T-cell (primary cell): ENCODE results near the gene URI1. TPM values are rescaled to one million over a fixed set of nuclear protein-coding genes. Genes with fewer than 3 reads are reported as not detected.

Source experiments
- ATAC-seq, 4 experiments: fragments of 200-7000 bp in 3 of 4; fragments of 150-1000 bp in 1 of 4; cut with Tn5 transposase; replicated peaks in 1 of 4; 1 replicate in 3 of 4; 2 replicates in 1 of 4; pipeline ENCODE4 v1.10.0; 2021; ENCODE audit warnings: moderate library complexity in 3 of 4, mild to moderate bottlenecking in 2 of 4, moderate number of reproducible peaks in 1 of 4
- CTCF ChIA-PET, 2 donors: fragments of 300-600 bp; sonication (Branson Sonifier 250); formaldehyde crosslinking; loops; one replicate each; lab custom pipeline; 2022; ENCODE audit warnings: antibody characterized with exemption in 2 of 2; lab: Charles Lee
- POLR2A ChIA-PET, 2 donors: fragments of 300-600 bp; sonication (Branson Sonifier 250); formaldehyde crosslinking; loops; one replicate each; lab custom pipeline; 2022; ENCODE audit warnings: antibody characterized with exemption in 2 of 2; lab: Charles Lee
- DNase-seq, 35 experiments: peaks; one replicate each; pipeline versions ENCODE4 v3.0.0 to v3.0.0-alpha.2; 2013 to 2023
- H3K27ac ChIP-seq: one replicate; pipeline ENCODE4 v1.5.1; 2013; ENCODE audit warnings: low read length
- H3K27me3 ChIP-seq, 2 experiments: replicated peaks in 1 of 2; 1 replicate in 1 of 2; 2 replicates in 1 of 2; pipeline versions ENCODE4 v1.6.1 to v1.7.0; 2013; ENCODE audit warnings: low read length in 1 of 2, mixed read lengths in 1 of 2; ENCODE audit not compliant: control insufficient read depth in 2 of 2, insufficient read depth in 2 of 2; ENCODE audit errors: extremely low read depth in 1 of 2
- H3K36me3 ChIP-seq, 2 donors: 1 replicate in 1 of 2; 2 replicates in 1 of 2; pipeline versions ENCODE4 v1.6.1 to v1.7.0; 2013; ENCODE audit warnings: low read length in 1 of 2; ENCODE audit not compliant: control insufficient read depth in 2 of 2, insufficient read depth in 1 of 2; ENCODE audit errors: extremely low read depth in 1 of 2
- H3K4me1 ChIP-seq, 2 experiments: 1 replicate in 1 of 2; 2 replicates in 1 of 2; pipeline versions ENCODE4 v1.6.1 to v1.7.0; 2013; ENCODE audit warnings: low read length in 2 of 2, mixed read lengths in 1 of 2; ENCODE audit not compliant: insufficient read depth in 2 of 2, control insufficient read depth in 1 of 2; ENCODE audit errors: extremely low read depth in 1 of 2
- H3K4me3 ChIP-seq, 2 donors: 1 replicate in 1 of 2; 2 replicates in 1 of 2; pipeline versions ENCODE4 v1.5.1 to v1.7.0; 2013; ENCODE audit warnings: mild to moderate bottlenecking in 2 of 2, low read length in 1 of 2, moderate library complexity in 1 of 2; ENCODE audit not compliant: control insufficient read depth in 1 of 2; ENCODE audit errors: extremely low read depth in 1 of 2
- H3K9me3 ChIP-seq: 2 replicates; pipeline ENCODE4 v1.7.0; 2013
- H3K27ac Mint-ChIP-seq, 2 donors: one replicate each; pipeline ENCODE4 v1.8.0; 2020 to 2021; ENCODE audit warnings: mild to moderate bottlenecking in 2 of 2, mixed read lengths in 2 of 2
- H3K27me3 Mint-ChIP-seq, 2 donors: one replicate each; pipeline ENCODE4 v1.8.0; 2021 to 2022; ENCODE audit warnings: mixed read lengths in 2 of 2
- H3K36me3 Mint-ChIP-seq: one replicate; pipeline ENCODE4 v1.8.0; 2021; ENCODE audit warnings: mixed read lengths
- H3K4me1 Mint-ChIP-seq, 3 donors: one replicate each; pipeline ENCODE4 v1.8.0; 2020 to 2022; ENCODE audit warnings: mixed read lengths in 3 of 3, mild to moderate bottlenecking in 1 of 3
- H3K4me3 Mint-ChIP-seq, 3 donors: one replicate each; pipeline ENCODE4 v1.8.0; 2020 to 2022; ENCODE audit warnings: mild to moderate bottlenecking in 3 of 3, mixed read lengths in 3 of 3, moderate library complexity in 3 of 3
- H3K9me3 Mint-ChIP-seq, 3 donors: one replicate each; pipeline ENCODE4 v1.8.0; 2020 to 2022; ENCODE audit warnings: mixed read lengths in 3 of 3
- WGBS: methylation state at CpG from one replicate; pipeline ENCODE4 v1.1.5; 2013; ENCODE audit warnings: missing lambda C conversion rate; ENCODE audit not compliant: insufficient coverage; 5-methylcytosine and 5-hydroxymethylcytosine counted together
- total RNA-seq, 35 experiments: library from RNA in 6 of 35; stranded (reverse) in 6 of 35; fragments of 120-200 nt in 1 of 35; gene quantifications; one replicate each; pipeline versions ENCODE4 v1.2.1 to v1.2.4 and lab custom pipeline; 2013 to 2026

URI1 gene, protein sequence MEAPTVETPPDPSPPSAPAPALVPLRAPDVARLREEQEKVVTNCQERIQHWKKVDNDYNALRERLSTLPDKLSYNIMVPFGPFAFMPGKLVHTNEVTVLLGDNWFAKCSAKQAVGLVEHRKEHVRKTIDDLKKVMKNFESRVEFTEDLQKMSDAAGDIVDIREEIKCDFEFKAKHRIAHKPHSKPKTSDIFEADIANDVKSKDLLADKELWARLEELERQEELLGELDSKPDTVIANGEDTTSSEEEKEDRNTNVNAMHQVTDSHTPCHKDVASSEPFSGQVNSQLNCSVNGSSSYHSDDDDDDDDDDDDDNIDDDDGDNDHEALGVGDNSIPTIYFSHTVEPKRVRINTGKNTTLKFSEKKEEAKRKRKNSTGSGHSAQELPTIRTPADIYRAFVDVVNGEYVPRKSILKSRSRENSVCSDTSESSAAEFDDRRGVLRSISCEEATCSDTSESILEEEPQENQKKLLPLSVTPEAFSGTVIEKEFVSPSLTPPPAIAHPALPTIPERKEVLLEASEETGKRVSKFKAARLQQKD
- total RNA-seq (10 to 100 TPM; 69.0 to 84.8 (median 75.7) TPM), total RNA-seq (lab: John Stamatoyannopoulos, UW) (85.1 to 165 (median 129) reads per million in 29 experiments)
- total RNA-seq (2013) = 112 TPM

GRCh38 chr19:29941828-29942403, at the start of gene URI1:
URI1 (plus strand) TSS chr19:29942239; CDS start chr19:29942548, 309 bp downstream.
- peaks cover 0 to 5% of the 10 kb centered on the region in 2 donors for H3K27me3 Mint-ChIP-seq

DNA sequence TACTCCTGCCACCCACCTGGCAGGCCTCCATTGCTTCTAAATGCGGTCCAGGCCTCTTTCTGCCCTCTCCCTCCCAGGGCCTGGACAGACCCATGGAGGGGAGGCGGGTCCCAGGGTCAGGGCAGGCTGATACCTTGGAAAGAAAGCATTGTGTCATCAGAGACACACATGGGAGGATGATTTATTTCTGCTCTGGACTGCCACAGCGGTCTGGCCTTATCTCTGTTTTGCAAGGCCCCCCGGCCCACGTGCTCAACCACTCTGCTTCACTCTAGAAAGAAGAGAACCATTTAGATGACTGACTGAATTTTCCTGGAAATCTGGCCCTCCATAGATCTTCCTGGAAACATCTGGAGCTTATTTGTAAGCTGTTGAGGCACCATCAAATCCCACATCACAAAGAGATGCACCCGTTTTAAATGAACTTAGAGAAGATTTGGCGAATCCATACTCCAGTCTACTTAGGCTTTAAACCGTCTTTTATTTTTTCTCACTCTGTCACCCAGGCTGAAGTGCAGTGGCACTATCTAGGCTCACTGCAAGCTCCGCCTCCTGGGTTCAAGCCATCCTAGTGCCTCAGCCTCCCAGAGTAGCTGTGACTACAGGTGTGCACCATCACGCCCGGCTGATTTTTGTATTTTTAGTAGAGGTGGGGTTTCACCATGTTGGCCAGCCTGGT, 48.3 kb upstream of the URI1 start:
- ATAC-seq = no peak
- no peak overlapping the region for H3K27ac ChIP-seq
- Mint-ChIP-seq H3K9me3 (peaks cover 0 to 5% (median 0%) of the 10 kb centered on the region in 3 donors), H3K4me1 (no peaks in the 10 kb centered on the region), H3K4me3 (no peak overlapping the region), H3K27ac (no peak overlapping the region), H3K27me3 (peaks cover 1 to 6% of the 10 kb centered on the region in 2 donors), H3K36me3 (no peaks in the 10 kb centered on the region)
- no peak for DNase-seq
- no peaks in the 10 kb centered on the region for H3K4me1 ChIP-seq
- no peaks in the 10 kb centered on the region for H3K9me3 ChIP-seq
- POLR2A ChIA-PET = no interaction called here
- WGBS = 73% methylated on average over 7 of the region's 11 CpGs
- H3K4me3 ChIP-seq = no peak overlapping the region
- CTCF ChIA-PET = no interaction called here
- H3K27me3 ChIP-seq = peaks cover 0 to 11% of the 10 kb centered on the region in 2 experiments
- H3K36me3 ChIP-seq = no peaks in the 10 kb centered on the region

More at GRCh38 chr19:29941828-29942403, at the start of gene URI1:
- ATAC-seq (peak; percentile 88 to 96 (median 91)), DNase-seq (peak; percentile 76 to 99 (median 88))
- Mint-ChIP-seq H3K4me3 (peak within 1 kb of the TSS; percentile 90 to 94 (median 91)), H3K4me1 (peaks cover 39 to 46% (median 45%) of the 10 kb centered on the region in 3 donors), H3K36me3 (no peaks in the 10 kb centered on the region), H3K9me3 (peaks cover 0 to 5% (median 5%) of the 10 kb centered on the region in 3 donors), H3K27ac (peak within 1 kb of the TSS; percentile 85 to 89)
- peaks cover 0 to 2% of the 10 kb centered on the region in 2 donors for H3K36me3 ChIP-seq
- peak within 1 kb of the TSS; percentile 46 for H3K27ac ChIP-seq
- WGBS = 0% methylated on average over 44 of the region's 59 CpGs
- no peaks in the 10 kb centered on the region for H3K9me3 ChIP-seq
- H3K4me3 ChIP-seq = peak within 1 kb of the TSS; percentile 75 to 91
- H3K27me3 ChIP-seq = peaks cover 0 to 12% of the 10 kb centered on the region in 2 experiments
- ChIA-PET POLR2A (interaction anchor here (0.6 to 2.1 kb wide), 8 partner anchors 15 to 336 kb away, joined by 3 to 13 read pairs (median 3); partner anchors contain the start of gene POP4 (in 1 of the 2)), CTCF (interaction anchor here in 1 of 2 donors (0.8 to 1.8 kb wide), 10 partner anchors 15 to 336 kb away, joined by 3 to 7 read pairs (median 4); partner anchors contain the start of genes C19orf12 and POP4)
- H3K4me1 ChIP-seq = peaks cover 23% of the 10 kb centered on the region in 2 experiments

- H3K27me3 Mint-ChIP-seq = peaks cover 1 to 6% of the 10 kb centered on the region in 2 donors
- Histone ChIP-seq H3K36me3 (no peaks in the 10 kb centered on the region), H3K9me3 (no peaks in the 10 kb centered on the region), H3K4me1 (no peaks in the 10 kb centered on the region), H3K27me3 (peaks cover 0 to 6% of the 10 kb centered on the region in 2 experiments), H3K4me3 (no peak overlapping the region), H3K27ac (no peak overlapping the region)
- WGBS = 53% methylated on average over 3 of the region's 6 CpGs
- DNase-seq = no peak
- ChIA-PET CTCF (interaction anchor here in 1 of 2 donors (0.7 kb wide), 1 partner anchor 1405 kb away, joined by 12 read pairs; no protein-coding TSS in a partner anchor), POLR2A (no interaction called here)
- H3K4me3 Mint-ChIP-seq = no peak overlapping the region
- no peaks in the 10 kb centered on the region for H3K36me3 Mint-ChIP-seq
- no peaks in the 10 kb centered on the region for H3K4me1 Mint-ChIP-seq
- ATAC-seq = no peak
- no peak overlapping the region for H3K27ac Mint-ChIP-seq
- no peaks in the 10 kb centered on the region for H3K9me3 Mint-ChIP-seq
These were observed 45.2 kb upstream of the URI1 start for GRCh38 chr19:29896802-29897201.

DNA sequence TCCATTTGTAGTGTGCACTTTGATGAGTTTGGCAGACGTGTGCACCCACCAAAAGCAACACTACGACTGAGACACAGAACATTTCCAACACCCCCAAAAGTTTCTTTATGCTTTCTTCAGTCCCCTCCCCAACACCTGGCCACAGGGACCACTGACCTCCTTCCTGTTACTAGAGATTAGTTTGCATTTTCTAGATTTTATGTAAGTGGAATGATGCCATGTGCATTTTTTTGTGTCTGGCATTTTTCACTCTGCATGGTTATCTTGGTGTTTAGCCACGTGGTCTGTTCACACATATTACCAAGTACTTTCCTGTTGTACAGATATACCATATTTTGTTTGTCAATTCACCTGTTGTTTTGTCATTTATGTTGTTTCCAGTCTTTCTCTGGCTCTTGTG, 44.6 kb upstream of the URI1 start:
- Histone ChIP-seq H3K27ac (no peak overlapping the region), H3K36me3 (no peaks in the 10 kb centered on the region), H3K4me3 (no peak overlapping the region), H3K27me3 (peaks cover 0 to 8% of the 10 kb centered on the region in 2 experiments), H3K4me1 (no peaks in the 10 kb centered on the region), H3K9me3 (no peaks in the 10 kb centered on the region)
- ATAC-seq (no peak), DNase-seq (no peak)
- CTCF ChIA-PET = no interaction called here
- Mint-ChIP-seq H3K9me3 (no peaks in the 10 kb centered on the region), H3K4me1 (no peaks in the 10 kb centered on the region), H3K27me3 (peaks cover 3% of the 10 kb centered on the region in 2 donors), H3K27ac (no peak overlapping the region), H3K36me3 (no peaks in the 10 kb centered on the region), H3K4me3 (no peak overlapping the region)
- POLR2A ChIA-PET = no interaction called here
- WGBS = no CpG with 5 or more reads among the region's 3 CpGs

GRCh38 chr19:29904017-29904416, 38.0 kb upstream of the URI1 start:
- POLR2A ChIA-PET = no interaction called here
- H3K27me3 Mint-ChIP-seq = peaks cover 4% of the 10 kb centered on the region in 2 donors
- peaks cover 0 to 12% of the 10 kb centered on the region in 2 experiments for H3K27me3 ChIP-seq

More at GRCh38 chr19:29904017-29904416, 38.0 kb upstream of the URI1 start:
- Mint-ChIP-seq H3K27ac (no peak overlapping the region), H3K4me3 (no peak overlapping the region), H3K9me3 (no peaks in the 10 kb centered on the region), H3K4me1 (no peaks in the 10 kb centered on the region), H3K36me3 (no peaks in the 10 kb centered on the region)
- no peak for ATAC-seq
- H3K27ac ChIP-seq = no peak overlapping the region
- H3K4me1 ChIP-seq = no peaks in the 10 kb centered on the region
- no peaks in the 10 kb centered on the region for H3K9me3 ChIP-seq
- no peak overlapping the region for H3K4me3 ChIP-seq
- no peak for DNase-seq
- CTCF ChIA-PET = no interaction called here
- no peaks in the 10 kb centered on the region for H3K36me3 ChIP-seq
- WGBS = 80% methylated on average over 1 of the region's 2 CpGs
